Measurements from ENCODE around the gene CA14. TPM values are rescaled to one million over a fixed set of nuclear protein-coding genes. Genes with fewer than 3 reads are reported as not detected.
A peak's percentile ranks its signal among the peaks of the same experiment; 100 is the strongest.

Gene CA14
- total RNA-seq, 1 donor from 2014 or later: not detected

DNA sequence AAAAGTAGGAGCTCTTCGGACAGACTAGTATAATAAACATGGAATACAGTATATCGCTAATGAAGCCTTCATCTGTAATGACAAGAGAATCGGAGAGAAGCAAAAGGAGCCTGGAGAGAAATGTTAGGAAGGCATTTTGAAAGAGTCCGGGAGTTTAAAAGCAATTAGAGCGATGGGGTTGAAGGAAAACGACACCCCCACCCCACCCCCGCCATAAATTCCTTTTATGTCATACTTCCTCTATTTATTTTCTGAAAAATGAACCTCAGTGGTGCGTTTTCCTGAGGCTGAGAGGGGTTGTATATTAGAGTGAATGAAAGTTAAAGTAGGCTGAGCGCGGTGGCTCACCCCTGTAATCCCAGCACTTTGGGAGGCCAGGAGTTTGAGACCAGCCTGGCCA, 11.9 kb downstream of the CA14 start:
- peak overlapping the region; percentile 89 for H3K4me3 ChIP-seq (ENCODE audit: low read depth, low read length)
- TF ChIP-seq CTCF (conservative IDR thresholded peaks at IDR 0.05; ENCODE audit: low read depth, low read length): no peak
- no peak for DNase-seq (ENCODE audit: low read depth)

- no peak overlapping the region for H3K4me3 ChIP-seq (ENCODE audit: low read depth, low read length)
- DNase-seq (ENCODE audit: low read depth): peak; percentile 40
- TF ChIP-seq CTCF (conservative IDR thresholded peaks at IDR 0.05; ENCODE audit: low read depth, low read length): no peak
Measured at GRCh38 chr1:150271291-150271959, 13.9 kb downstream of the CA14 start.

- no peak for DNase-seq (ENCODE audit: low read depth)
- H3K4me3 ChIP-seq (ENCODE audit: low read depth, low read length): no peak overlapping the region
- TF ChIP-seq CTCF (conservative IDR thresholded peaks at IDR 0.05; ENCODE audit: low read depth, low read length): no peak
Measured at GRCh38 chr1:150273311-150273710, 15.7 kb downstream of the CA14 start.

DNA sequence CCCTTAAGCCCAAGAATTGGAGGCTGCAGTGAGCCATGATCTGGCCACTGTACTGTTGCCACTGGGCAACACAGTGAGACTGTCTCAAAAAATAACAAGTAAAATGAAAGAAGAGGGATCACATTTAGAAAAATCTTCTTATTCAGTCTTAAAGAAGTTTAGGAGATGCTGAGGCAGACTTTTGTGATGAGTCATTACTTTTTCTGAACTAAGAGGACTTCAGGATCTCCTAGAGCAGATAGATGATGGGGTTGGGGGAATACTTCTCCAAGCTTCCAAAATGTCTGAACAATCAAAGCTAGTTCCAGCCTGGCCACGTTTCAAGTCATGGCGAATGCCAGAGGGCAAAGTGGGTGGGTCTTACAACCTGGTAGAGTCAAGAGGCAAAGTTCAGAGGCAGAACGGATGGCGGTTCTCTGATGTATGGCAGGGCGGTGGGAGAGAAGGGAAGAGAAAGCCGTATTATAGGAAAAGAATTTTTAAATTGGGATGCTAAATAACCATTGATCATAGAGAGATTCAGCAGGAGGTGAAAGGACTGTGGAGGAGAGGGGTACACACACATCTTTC, 22.6 kb downstream of the CA14 start:
- H3K4me3 ChIP-seq (ENCODE audit: low read depth, low read length): no peak overlapping the region
- no peak for TF ChIP-seq CTCF (conservative IDR thresholded peaks at IDR 0.05; ENCODE audit: low read depth, low read length)
- DNase-seq (ENCODE audit: low read depth): no peak

GRCh38 chr1:150281221-150281757, 23.7 kb downstream of the CA14 start:
- TF ChIP-seq CTCF (conservative IDR thresholded peaks at IDR 0.05; ENCODE audit: low read depth, low read length): peak; percentile 79
- H3K4me3 ChIP-seq (ENCODE audit: low read depth, low read length): peak overlapping the region; percentile 93
- peak; percentile 27 for DNase-seq (ENCODE audit: low read depth)

- H3K4me3 ChIP-seq (ENCODE audit: low read depth, low read length): peak within 1 kb of the TSS; percentile 93
- no peak for TF ChIP-seq CTCF (conservative IDR thresholded peaks at IDR 0.05; ENCODE audit: low read depth, low read length)
- DNase-seq (ENCODE audit: low read depth): peak; percentile 97
Measured at GRCh38 chr1:150281758-150282557, 24.4 kb downstream of the CA14 start, which contains the start of gene CIART. Gene CIART (plus strand): TSS chr1:150282554. CDS start chr1:150283268, 714 bp downstream.

Measured in epithelial cell of proximal tubule (primary cell).